ENCODE measurements around the gene SH3BP5.
A peak's percentile ranks its signal among the peaks of the same experiment; 100 is the strongest.

Gene SH3BP5

GRCh38 chr3:15324379-15324808 lies 8.0 kb downstream of the SH3BP5 start:
- no peak for DNase-seq

GRCh38 chr3:15323063-15323462 lies 9.3 kb downstream of the SH3BP5 start:
- no peak for DNase-seq

GRCh38 chr3:15321349-15321748 lies 11.0 kb downstream of the SH3BP5 start:
- no peak for DNase-seq

- DNase-seq: peak; percentile 61
Measured at GRCh38 chr3:15319575-15319974, 12.8 kb downstream of the SH3BP5 start.

GRCh38 chr3:15319136-15319535 lies 13.2 kb downstream of the SH3BP5 start:
- no peak for DNase-seq

- DNase-seq: no peak
Measured at GRCh38 chr3:15318661-15319060, 13.7 kb downstream of the SH3BP5 start.

- DNase-seq: no peak
Measured at GRCh38 chr3:15316998-15317435, 15.4 kb downstream of the SH3BP5 start.

GRCh38 chr3:15315003-15315402 lies 17.4 kb downstream of the SH3BP5 start:
- DNase-seq: no peak

- DNase-seq: no peak
Measured at GRCh38 chr3:15314276-15314675, 18.1 kb downstream of the SH3BP5 start.

- DNase-seq: no peak
Measured at GRCh38 chr3:15313461-15313860, 18.9 kb downstream of the SH3BP5 start.

- no peak for DNase-seq
Measured at GRCh38 chr3:15312550-15312949, 19.8 kb downstream of the SH3BP5 start.

GRCh38 chr3:15310491-15311370 lies 21.7 kb downstream of the SH3BP5 start:
- no peak for DNase-seq

- no peak for DNase-seq
Measured at GRCh38 chr3:15309662-15310335, 22.6 kb downstream of the SH3BP5 start.

- no peak for DNase-seq
Measured at GRCh38 chr3:15307580-15307979, 24.8 kb downstream of the SH3BP5 start.

GRCh38 chr3:15306979-15307359 lies 25.4 kb downstream of the SH3BP5 start:
- DNase-seq: no peak

- no peak for DNase-seq
Measured at GRCh38 chr3:15305359-15305844, 27.0 kb downstream of the SH3BP5 start.

GRCh38 chr3:15303728-15304127 lies 28.7 kb downstream of the SH3BP5 start:
- no peak for DNase-seq

GRCh38 chr3:15303216-15303615 lies 29.2 kb downstream of the SH3BP5 start:
- no peak for DNase-seq

GRCh38 chr3:15301761-15302160 lies 30.6 kb downstream of the SH3BP5 start:
- DNase-seq: no peak

GRCh38 chr3:15300323-15301078 lies 31.9 kb downstream of the SH3BP5 start:
- peak; percentile 25 for DNase-seq

GRCh38 chr3:15299036-15299435 lies 33.4 kb downstream of the SH3BP5 start:
- DNase-seq: no peak

GRCh38 chr3:15298504-15298903 lies 33.9 kb downstream of the SH3BP5 start:
- DNase-seq: no peak

- DNase-seq: no peak
Measured at GRCh38 chr3:15297608-15298350, 34.6 kb downstream of the SH3BP5 start.
